Fibroblast of the aortic adventitia (primary cell): ENCODE data around the gene BTBD2. TPM values are rescaled to one million over a fixed set of nuclear protein-coding genes. Genes with fewer than 3 reads are reported as not detected.

Experiments
- DNase-seq: peaks from one replicate; pipeline ENCODE4 v3.0.0-alpha.2; 2010; ENCODE audit warnings: low read depth
- H3K4me3 ChIP-seq: 2 replicates; pipeline ENCODE4 v1.5.1; 2011; ENCODE audit warnings: low read depth, mild to moderate bottlenecking, control low read depth, low read length, moderate library complexity
- total RNA-seq: library from RNA; depleted of rRNA; stranded (reverse); fragments of >200 nt; gene quantifications from 2 replicates; pipeline ENCODE4 v1.2.3, GENCODE V29; 2012; ENCODE audit warnings: low replicate concordance
- TF ChIP-seq, protein P1 (sequence below): IDR thresholded peaks from 2 replicates; pipeline ENCODE4 v1.5.1; 2011; ENCODE audit warnings: mild to moderate bottlenecking, low read length, control low read depth, inconsistent platforms; ENCODE audit not compliant: insufficient read depth

Gene BTBD2
- total RNA-seq, 1 donor, result 59.3 TPM

DNA sequence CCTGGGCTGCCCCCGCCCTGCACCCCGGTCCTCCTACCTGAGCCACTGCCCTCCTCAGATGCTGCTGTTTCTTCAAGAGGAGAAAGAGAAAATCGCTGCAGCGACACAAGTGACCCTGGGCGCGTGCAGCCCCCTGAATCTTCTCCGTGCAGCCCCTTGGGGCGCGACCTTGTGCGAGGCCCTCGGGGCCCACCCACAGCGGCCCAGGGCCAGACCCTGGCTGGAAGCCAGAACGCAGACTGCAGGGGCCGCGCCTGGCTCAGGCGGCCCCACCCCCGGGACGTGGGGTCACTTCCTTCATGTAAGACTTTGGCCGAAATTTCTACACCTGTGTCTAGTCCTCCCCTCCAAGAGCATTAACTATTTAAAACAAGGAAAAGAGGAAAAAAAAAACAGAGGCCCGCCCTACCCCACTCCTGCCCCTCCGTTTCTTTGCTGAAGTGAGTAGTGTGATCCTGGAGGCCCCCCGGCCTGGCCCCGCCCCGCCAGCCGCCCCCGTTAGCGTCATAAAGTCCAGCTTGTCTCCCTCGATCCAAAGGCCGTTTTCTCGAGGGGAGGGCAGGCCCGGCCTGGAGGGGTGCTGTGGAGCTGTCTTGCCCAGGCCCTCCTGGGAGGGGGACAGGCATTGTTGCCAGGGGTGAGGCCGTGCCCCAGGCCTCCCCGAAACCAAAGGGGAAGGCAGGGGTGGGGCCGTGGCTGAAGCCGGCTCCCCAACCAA is 35.3 kb downstream of the BTBD2 start:
- TF ChIP-seq, protein P1, sequence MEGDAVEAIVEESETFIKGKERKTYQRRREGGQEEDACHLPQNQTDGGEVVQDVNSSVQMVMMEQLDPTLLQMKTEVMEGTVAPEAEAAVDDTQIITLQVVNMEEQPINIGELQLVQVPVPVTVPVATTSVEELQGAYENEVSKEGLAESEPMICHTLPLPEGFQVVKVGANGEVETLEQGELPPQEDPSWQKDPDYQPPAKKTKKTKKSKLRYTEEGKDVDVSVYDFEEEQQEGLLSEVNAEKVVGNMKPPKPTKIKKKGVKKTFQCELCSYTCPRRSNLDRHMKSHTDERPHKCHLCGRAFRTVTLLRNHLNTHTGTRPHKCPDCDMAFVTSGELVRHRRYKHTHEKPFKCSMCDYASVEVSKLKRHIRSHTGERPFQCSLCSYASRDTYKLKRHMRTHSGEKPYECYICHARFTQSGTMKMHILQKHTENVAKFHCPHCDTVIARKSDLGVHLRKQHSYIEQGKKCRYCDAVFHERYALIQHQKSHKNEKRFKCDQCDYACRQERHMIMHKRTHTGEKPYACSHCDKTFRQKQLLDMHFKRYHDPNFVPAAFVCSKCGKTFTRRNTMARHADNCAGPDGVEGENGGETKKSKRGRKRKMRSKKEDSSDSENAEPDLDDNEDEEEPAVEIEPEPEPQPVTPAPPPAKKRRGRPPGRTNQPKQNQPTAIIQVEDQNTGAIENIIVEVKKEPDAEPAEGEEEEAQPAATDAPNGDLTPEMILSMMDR, result no peak
- no peak for DNase-seq
- no peak overlapping the region for H3K4me3 ChIP-seq

DNA sequence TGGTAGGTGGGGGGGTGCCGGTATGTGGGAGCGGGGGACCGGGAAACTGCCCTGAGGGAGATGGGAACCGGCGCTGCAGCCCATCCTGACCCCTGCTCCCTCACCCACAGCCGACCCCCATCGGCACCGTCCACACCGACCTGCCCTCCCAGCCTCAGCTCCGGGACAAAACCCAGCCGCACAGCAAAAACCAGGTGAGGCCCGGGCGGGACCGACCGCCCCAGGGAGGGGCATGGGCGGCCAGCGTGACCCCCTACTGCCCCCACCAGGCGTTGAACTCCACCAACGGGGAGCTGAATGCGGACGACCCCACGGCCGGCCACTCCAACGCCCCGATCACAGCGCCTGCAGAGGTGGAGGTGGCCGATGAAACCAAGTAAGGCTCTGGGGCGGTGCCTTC is 35.9 kb downstream of the BTBD2 start:
- no peak for DNase-seq
- TF ChIP-seq, protein P1, result no peak
- no peak overlapping the region for H3K4me3 ChIP-seq

DNA sequence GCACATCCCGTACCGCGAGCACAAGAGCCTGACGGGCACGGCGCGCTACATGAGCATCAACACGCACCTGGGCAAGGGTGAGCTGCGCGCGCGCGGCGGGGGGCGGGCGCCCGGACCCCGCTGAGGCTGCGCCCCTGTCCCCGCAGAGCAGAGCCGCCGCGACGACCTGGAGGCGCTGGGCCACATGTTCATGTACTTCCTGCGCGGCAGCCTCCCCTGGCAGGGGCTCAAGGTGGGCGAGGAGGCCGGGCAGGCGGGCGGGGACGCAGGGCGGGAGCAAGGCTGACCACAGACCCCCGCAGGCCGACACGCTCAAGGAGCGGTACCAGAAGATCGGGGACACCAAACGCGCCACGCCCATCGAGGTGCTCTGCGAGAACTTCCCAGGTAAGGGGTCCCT is 36.5 kb downstream of the BTBD2 start:
- no peak for DNase-seq
- TF ChIP-seq, protein P1, result no peak
- H3K4me3 ChIP-seq, result no peak overlapping the region

DNA sequence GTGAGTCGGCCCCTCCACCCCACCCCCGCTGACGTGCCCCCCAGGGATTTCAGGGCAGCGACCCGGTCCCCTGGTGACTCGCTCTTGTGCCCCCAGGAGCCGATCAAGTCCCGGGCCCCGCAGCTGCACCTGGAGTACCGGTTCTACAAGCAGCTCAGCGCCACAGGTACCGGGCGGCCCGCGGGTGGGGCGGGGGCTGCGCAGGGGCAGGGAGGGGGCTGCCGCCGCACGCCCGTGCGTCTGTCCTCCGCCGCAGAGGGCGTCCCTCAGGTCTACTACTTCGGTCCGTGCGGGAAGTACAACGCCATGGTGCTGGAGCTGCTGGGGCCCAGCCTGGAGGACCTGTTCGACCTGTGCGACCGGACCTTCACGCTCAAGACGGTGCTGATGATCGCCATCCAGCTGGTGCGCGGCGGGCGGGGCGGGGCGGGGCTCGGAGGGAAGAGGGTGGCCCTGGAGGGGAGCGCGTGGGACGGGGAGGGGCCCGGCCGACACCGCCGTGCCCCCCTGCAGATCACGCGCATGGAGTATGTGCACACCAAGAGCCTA is 37.1 kb downstream of the BTBD2 start:
- TF ChIP-seq, protein P1, result no peak
- no peak overlapping the region for H3K4me3 ChIP-seq
- DNase-seq, result no peak

DNA sequence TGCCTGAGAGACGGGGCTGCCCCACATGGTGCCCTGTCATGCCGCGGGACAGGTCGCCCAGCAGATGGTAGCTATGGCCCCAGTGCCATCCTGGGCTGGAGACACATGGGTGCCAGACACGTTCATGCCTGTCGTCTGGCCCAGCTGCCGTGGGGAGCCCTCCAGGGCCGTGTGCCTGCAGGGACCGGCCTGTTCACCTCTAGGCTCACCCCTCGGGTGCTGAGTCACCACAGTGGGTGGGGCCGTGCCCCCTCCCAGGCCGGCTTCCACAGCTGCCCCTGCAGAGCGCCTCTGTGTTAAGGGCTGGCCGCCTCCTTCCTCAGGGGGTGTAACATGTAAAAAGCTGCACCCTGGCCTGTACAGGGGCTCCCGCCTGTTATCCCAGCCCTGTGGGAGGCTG is 38.4 kb downstream of the BTBD2 start:
- TF ChIP-seq, protein P1, result no peak
- DNase-seq, result no peak

DNA sequence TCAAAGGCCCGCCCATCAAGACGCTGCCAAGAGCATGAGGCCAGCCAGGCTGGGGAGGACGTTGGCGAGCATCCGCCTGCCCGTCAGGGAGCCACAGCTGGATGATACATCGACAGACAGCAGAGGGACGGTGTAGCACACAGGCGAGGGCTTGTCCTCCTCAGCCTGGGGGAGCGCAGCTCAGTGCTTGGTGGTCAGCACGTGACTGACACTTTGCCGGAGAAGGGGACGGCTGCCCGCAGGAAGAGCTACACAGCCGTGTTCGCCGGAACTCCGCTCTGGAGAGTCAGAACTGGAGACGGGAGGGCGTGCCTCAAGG is 40.4 kb downstream of the BTBD2 start:
- peak; percentile 43 for DNase-seq

More for the DNA sequence above, 38.4 kb downstream of the BTBD2 start:
- H3K4me3 ChIP-seq, result no peak overlapping the region

More for the DNA sequence above, 40.4 kb downstream of the BTBD2 start:
- TF ChIP-seq, protein P1, result no peak
- H3K4me3 ChIP-seq, result no peak overlapping the region
